Astrocyte of the spinal cord (primary cell): ENCODE data around the gene GPC1.

Source experiments
- DNase-seq: peaks from one replicate; pipeline ENCODE4 v3.0.0; 2011; ENCODE audit warnings: low read depth, low spot score
- H3K4me3 ChIP-seq: 2 replicates; pipeline ENCODE4 v1.5.1; 2011; ENCODE audit warnings: low read depth, mild to moderate bottlenecking, low read length, moderate library complexity
- CTCF ChIP-seq: IDR thresholded peaks from 2 replicates; pipeline ENCODE4 v1.5.1; 2012; ENCODE audit warnings: low read depth, mild to moderate bottlenecking, low read length, inconsistent platforms
- in situ Hi-C: cut with HindIII; loops from 2 replicates; pipeline ENCODE4 v1.10.0; 2017; ENCODE audit warnings: low sequenced_read_pairs

The GPC1 gene

GRCh38 chr2:240499309-240500301, 64.1 kb downstream of the GPC1 start:
- no peak for DNase-seq
- H3K4me3 ChIP-seq = no peak overlapping the region
- in situ Hi-C loops = no loop called here
- no peak for TF ChIP-seq CTCF

GRCh38 chr2:240500561-240501423, 65.3 kb downstream of the GPC1 start:
- DNase-seq = no peak
- in situ Hi-C loops = no loop called here
- TF ChIP-seq CTCF = no peak
- H3K4me3 ChIP-seq = no peak overlapping the region

GRCh38 chr2:240501531-240501991, 66.1 kb downstream of the GPC1 start:
- no peak for DNase-seq
- TF ChIP-seq CTCF = no peak
- in situ Hi-C loops = no loop called here
- no peak overlapping the region for H3K4me3 ChIP-seq

- H3K4me3 ChIP-seq = no peak overlapping the region
- DNase-seq = no peak
- in situ Hi-C loops = no loop called here
- no peak for TF ChIP-seq CTCF
Measured at GRCh38 chr2:240502059-240502429, 66.6 kb downstream of the GPC1 start.

- no peak for TF ChIP-seq CTCF
- no peak for DNase-seq
- H3K4me3 ChIP-seq = no peak overlapping the region
- in situ Hi-C loops = no loop called here
Measured at GRCh38 chr2:240502430-240503121, 67.1 kb downstream of the GPC1 start.

GRCh38 chr2:240503375-240503774, 67.9 kb downstream of the GPC1 start:
- H3K4me3 ChIP-seq = no peak overlapping the region
- in situ Hi-C loops = no loop called here
- DNase-seq = no peak
- TF ChIP-seq CTCF = no peak
